Neural cell (in vitro differentiated cells): ENCODE results near the gene B9D1. TPM values are rescaled to one million over a fixed set of nuclear protein-coding genes. Genes with fewer than 3 reads are reported as not detected.

Source experiments
- H2AFZ ChIP-seq: fragments of 200-600, 300-800 bp; sonication (generic), shearing (Covaris generic); 2 replicates; pipeline ENCODE4 v1.6.0; 2014; ENCODE audit warnings: low read depth, mild to moderate bottlenecking, antibody characterized with exemption, low read length, moderate library complexity
- H3F3A ChIP-seq: fragments of 200-600 bp; shearing (Covaris generic); 2 replicates; pipeline ENCODE4 v1.6.1; 2016; ENCODE audit warnings: mild to moderate bottlenecking, moderate library complexity, mixed read lengths, antibody characterized with exemption, low read length; ENCODE audit not compliant: insufficient read depth, poor library complexity, severe bottlenecking
- H3K27ac ChIP-seq: fragments of 200-600, 300-800 bp; sonication (generic), shearing (Covaris generic); 2 replicates; pipeline ENCODE4 v1.5.1; 2014; ENCODE audit warnings: mild to moderate bottlenecking, low read length, moderate library complexity
- H3K27me3 ChIP-seq: fragments of 300-800, 200-600 bp; sonication (generic), shearing (Covaris generic); 2 replicates; pipeline ENCODE4 v1.6.0; 2014; ENCODE audit warnings: mild to moderate bottlenecking, low read depth, low read length, moderate library complexity; ENCODE audit not compliant: insufficient read depth
- H3K36me3 ChIP-seq: fragments of 300-800, 200-600 bp; sonication (generic), shearing (Covaris generic); 2 replicates; pipeline ENCODE4 v1.5.1; 2014; ENCODE audit warnings: mild to moderate bottlenecking, antibody characterized with exemption, low read length, moderate library complexity; ENCODE audit not compliant: insufficient read depth
- H3K4me2 ChIP-seq: fragments of 300-800, 200-600 bp; sonication (generic), shearing (Covaris generic); 2 replicates; pipeline ENCODE4 v1.6.0; 2014; ENCODE audit warnings: mild to moderate bottlenecking, low read length
- H3K4me3 ChIP-seq: fragments of 300-800, 200-600 bp; sonication (generic), shearing (Covaris generic); 2 replicates; pipeline ENCODE4 v1.5.1; 2014; ENCODE audit warnings: mild to moderate bottlenecking, low read length, moderate library complexity
- H3K79me2 ChIP-seq: fragments of 200-600 bp; shearing (Covaris generic); replicated peaks from 2 replicates; pipeline ENCODE4 v1.6.0; 2014; ENCODE audit warnings: mild to moderate bottlenecking, low read length, moderate library complexity; ENCODE audit not compliant: insufficient read depth
- H3K9ac ChIP-seq: fragments of 300-800, 200-600 bp; sonication (generic), shearing (Covaris generic); 2 replicates; pipeline ENCODE4 v1.6.1; 2016; ENCODE audit warnings: mild to moderate bottlenecking, low read length, mixed read lengths
- H3K9me2 ChIP-seq: fragments of 200-600 bp; shearing (Covaris generic); 2 replicates; pipeline ENCODE4 v1.6.1; 2016; ENCODE audit warnings: mild to moderate bottlenecking, low read length, mixed read lengths; ENCODE audit not compliant: insufficient read depth
- H3K9me3 ChIP-seq: fragments of 200-600, 300-800 bp; sonication (generic), shearing (Covaris generic); 2 replicates; pipeline ENCODE4 v1.6.1; 2016; ENCODE audit warnings: mild to moderate bottlenecking, mixed run types, low read length, moderate library complexity, mixed read lengths
- H4K20me1 ChIP-seq: fragments of 200-600 bp; shearing (Covaris generic); 2 replicates; pipeline ENCODE4 v1.6.1; 2016; ENCODE audit warnings: mild to moderate bottlenecking, mixed run types; ENCODE audit not compliant: insufficient read depth
- EP300 ChIP-seq: fragments of 450-650 bp; conservative IDR thresholded peaks from 2 replicates; pipeline ENCODE4 v1.6.1; 2014; ENCODE audit warnings: antibody characterized with exemption, mild to moderate bottlenecking, moderate library complexity; ENCODE audit not compliant: poor library complexity, severe bottlenecking
- EZH2 ChIP-seq: fragments of 200-600, 300-800 bp; shearing (Covaris generic), sonication (generic); IDR thresholded peaks from 2 replicates; pipeline ENCODE4 v1.6.1; 2014; ENCODE audit warnings: antibody characterized with exemption, low read length, borderline replicate concordance, mild to moderate bottlenecking; ENCODE audit not compliant: insufficient read depth, poor library complexity, severe bottlenecking
- MXI1 ChIP-seq: fragments of 450-650 bp; conservative IDR thresholded peaks from 2 replicates; pipeline ENCODE4 v1.6.1; 2014; ENCODE audit warnings: antibody characterized with exemption, mild to moderate bottlenecking; ENCODE audit not compliant: poor library complexity, severe bottlenecking
- POLR2AphosphoS5 ChIP-seq: IDR thresholded peaks from 2 replicates; pipeline ENCODE4 v1.6.1; 2012
- RAD21 ChIP-seq: fragments of 450-650 bp; conservative IDR thresholded peaks from 2 replicates; pipeline ENCODE4 v1.6.1; 2014; ENCODE audit warnings: antibody characterized with exemption, mild to moderate bottlenecking, moderate library complexity
- SMC3 ChIP-seq: fragments of 450-650 bp; conservative IDR thresholded peaks from 2 replicates; pipeline ENCODE4 v1.6.1; 2014; ENCODE audit warnings: antibody characterized with exemption, mild to moderate bottlenecking, moderate library complexity; ENCODE audit not compliant: poor library complexity
- TAF1 ChIP-seq: IDR thresholded peaks from 2 replicates; pipeline ENCODE4 v1.6.1; 2012; ENCODE audit warnings: low read depth
- polyA plus RNA-seq: library from polyadenylated mRNA; depleted of rRNA; stranded (reverse); fragments of >200 nt; gene quantifications from 2 replicates; pipeline ENCODE4 v1.2.3, GENCODE V29; 2014
- TF ChIP-seq, protein P1 (sequence below): IDR thresholded peaks from 2 replicates; pipeline ENCODE4 v1.6.1; 2012; ENCODE audit warnings: borderline replicate concordance
- TF ChIP-seq, protein P2 (sequence below): fragments of 450-650 bp; IDR thresholded peaks from 2 replicates; pipeline ENCODE4 v1.5.1; 2014; ENCODE audit warnings: antibody characterized with exemption, mild to moderate bottlenecking, moderate library complexity; ENCODE audit not compliant: poor library complexity, severe bottlenecking

The B9D1 gene
- polyA plus RNA-seq, 1 donor from 2014 or later, result 32.0 TPM

DNA sequence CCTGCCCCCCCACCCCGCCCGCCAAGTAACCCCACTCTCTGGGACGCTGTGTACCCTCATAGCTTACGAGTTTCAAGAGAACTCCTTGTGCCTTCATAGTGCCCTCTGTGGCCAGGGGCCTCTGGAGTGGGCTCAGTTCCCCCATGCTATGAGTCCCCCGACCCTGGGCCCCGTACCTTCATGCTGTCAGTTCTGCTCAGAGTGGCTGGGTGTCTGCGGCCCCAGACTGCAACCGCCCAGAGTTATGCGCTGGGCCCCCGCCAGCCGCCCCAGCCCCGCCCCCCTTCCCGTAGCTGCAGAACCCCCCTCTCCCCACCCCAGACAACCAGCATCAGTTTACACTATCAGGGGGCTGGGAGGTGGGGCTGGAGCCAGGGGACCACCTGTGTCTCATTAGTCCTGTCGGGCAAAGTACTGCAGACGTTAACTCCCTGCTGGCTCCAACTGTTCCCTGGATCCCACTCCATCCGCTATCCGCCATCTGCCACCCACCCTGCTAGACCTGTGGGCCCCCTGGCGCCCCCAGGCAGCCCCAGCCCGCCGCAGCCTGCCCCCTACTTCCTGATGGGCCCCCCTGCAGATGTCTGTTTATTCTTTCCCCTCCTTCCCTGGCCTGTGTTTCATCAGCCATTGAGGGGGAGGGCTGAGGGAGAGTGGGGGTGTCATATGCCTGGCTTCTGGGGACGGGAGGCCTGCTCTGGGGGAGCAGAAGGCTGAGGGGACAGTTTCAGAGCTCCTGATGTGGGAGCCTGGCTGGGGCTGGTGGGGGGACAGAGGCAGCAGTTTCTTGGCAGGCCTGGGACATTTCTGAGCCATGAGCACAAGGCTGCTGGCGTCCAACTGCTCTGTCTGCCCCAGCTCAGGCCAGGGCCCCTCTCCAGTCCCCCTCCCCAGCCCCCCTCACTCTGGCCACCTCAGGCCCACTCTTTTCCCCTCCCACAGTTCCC lies 24.7 kb upstream of the B9D1 start, which contains the start of gene MFAP4:
Gene MFAP4, minus strand, starts transcription at position 217 of the 947 bp plus-strand sequence. Its CDS starts 35 bp downstream, at position 182.
- Histone ChIP-seq H3K36me3 (peaks cover 5% of the 10 kb centered on the region), H3F3A (no peaks in the 10 kb centered on the region), H3K27me3 (no peaks in the 10 kb centered on the region), H3K27ac (no peak within 1 kb of the TSS), H3K4me2 (no peak within 1 kb of the TSS), H2AFZ (no peak within 1 kb of the TSS), H3K9me2 (no peaks in the 10 kb centered on the region), H3K4me3 (no peak within 1 kb of the TSS), H3K79me2 (no peaks in the 10 kb centered on the region), H4K20me1 (no peaks in the 10 kb centered on the region), H3K9ac (no peak within 1 kb of the TSS), H3K9me3 (no peaks in the 10 kb centered on the region)
- TF ChIP-seq POLR2AphosphoS5, result no peak
- TF ChIP-seq MXI1, result no peak
- TF ChIP-seq, protein P1, sequence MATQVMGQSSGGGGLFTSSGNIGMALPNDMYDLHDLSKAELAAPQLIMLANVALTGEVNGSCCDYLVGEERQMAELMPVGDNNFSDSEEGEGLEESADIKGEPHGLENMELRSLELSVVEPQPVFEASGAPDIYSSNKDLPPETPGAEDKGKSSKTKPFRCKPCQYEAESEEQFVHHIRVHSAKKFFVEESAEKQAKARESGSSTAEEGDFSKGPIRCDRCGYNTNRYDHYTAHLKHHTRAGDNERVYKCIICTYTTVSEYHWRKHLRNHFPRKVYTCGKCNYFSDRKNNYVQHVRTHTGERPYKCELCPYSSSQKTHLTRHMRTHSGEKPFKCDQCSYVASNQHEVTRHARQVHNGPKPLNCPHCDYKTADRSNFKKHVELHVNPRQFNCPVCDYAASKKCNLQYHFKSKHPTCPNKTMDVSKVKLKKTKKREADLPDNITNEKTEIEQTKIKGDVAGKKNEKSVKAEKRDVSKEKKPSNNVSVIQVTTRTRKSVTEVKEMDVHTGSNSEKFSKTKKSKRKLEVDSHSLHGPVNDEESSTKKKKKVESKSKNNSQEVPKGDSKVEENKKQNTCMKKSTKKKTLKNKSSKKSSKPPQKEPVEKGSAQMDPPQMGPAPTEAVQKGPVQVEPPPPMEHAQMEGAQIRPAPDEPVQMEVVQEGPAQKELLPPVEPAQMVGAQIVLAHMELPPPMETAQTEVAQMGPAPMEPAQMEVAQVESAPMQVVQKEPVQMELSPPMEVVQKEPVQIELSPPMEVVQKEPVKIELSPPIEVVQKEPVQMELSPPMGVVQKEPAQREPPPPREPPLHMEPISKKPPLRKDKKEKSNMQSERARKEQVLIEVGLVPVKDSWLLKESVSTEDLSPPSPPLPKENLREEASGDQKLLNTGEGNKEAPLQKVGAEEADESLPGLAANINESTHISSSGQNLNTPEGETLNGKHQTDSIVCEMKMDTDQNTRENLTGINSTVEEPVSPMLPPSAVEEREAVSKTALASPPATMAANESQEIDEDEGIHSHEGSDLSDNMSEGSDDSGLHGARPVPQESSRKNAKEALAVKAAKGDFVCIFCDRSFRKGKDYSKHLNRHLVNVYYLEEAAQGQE, result no peak
- TF ChIP-seq, protein P2, sequence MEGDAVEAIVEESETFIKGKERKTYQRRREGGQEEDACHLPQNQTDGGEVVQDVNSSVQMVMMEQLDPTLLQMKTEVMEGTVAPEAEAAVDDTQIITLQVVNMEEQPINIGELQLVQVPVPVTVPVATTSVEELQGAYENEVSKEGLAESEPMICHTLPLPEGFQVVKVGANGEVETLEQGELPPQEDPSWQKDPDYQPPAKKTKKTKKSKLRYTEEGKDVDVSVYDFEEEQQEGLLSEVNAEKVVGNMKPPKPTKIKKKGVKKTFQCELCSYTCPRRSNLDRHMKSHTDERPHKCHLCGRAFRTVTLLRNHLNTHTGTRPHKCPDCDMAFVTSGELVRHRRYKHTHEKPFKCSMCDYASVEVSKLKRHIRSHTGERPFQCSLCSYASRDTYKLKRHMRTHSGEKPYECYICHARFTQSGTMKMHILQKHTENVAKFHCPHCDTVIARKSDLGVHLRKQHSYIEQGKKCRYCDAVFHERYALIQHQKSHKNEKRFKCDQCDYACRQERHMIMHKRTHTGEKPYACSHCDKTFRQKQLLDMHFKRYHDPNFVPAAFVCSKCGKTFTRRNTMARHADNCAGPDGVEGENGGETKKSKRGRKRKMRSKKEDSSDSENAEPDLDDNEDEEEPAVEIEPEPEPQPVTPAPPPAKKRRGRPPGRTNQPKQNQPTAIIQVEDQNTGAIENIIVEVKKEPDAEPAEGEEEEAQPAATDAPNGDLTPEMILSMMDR, result no peak
- TF ChIP-seq SMC3, result no peak
- TF ChIP-seq TAF1, result no peak
- no peak for TF ChIP-seq EP300
- no peak for TF ChIP-seq RAD21
- TF ChIP-seq EZH2, result no peak

DNA sequence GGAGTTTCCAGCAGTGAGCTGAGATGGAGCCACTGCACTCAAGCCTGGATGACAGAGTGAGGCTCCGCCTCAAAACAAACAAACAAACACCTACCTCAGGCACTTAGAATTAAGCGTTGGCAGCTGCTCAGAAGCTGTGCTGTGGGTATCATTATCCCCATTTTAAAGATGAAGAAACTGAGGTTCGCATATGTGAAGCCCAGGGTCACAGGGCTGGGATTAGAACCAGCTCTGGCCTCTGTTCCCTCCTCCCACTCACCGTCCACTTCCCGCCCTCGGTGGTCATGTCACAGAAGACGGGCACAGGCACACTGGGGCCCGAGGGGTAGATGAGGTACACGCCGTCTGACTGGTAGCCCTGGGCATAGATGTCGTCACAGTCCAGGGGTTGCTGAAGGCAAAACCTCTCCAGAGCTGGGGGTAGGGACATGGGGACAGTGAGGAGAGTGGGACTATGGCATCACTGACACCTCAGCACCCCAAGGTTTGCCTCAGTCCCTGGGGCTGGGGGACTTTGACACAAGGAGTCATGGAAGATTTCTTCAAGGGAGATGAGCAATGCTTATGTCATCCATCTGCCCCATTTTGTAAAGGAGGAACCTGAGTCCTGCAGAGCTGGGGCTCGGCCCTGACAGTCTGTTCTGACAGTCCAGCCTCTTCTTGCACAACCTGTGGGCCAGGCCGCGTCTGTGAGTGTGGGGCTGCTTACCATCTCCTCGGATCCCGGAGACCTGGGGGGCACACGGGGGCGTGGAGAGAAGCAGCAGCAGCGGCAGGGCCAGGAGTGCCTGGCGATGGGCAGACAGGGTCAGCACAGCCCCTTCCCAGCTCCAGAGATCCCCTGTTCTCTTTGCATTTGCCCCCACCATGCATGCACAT lies 23.8 kb upstream of the B9D1 start:
- H3K4me2 ChIP-seq, result no peak overlapping the region

More for the DNA sequence above, 23.8 kb upstream of the B9D1 start:
- Histone ChIP-seq H3K9ac (no peak overlapping the region), H4K20me1 (no peaks in the 10 kb centered on the region), H3K27me3 (no peaks in the 10 kb centered on the region), H3K79me2 (no peaks in the 10 kb centered on the region), H3K9me2 (no peaks in the 10 kb centered on the region), H3K27ac (no peak overlapping the region), H2AFZ (no peak overlapping the region), H3F3A (no peaks in the 10 kb centered on the region), H3K4me3 (no peak overlapping the region), H3K9me3 (no peaks in the 10 kb centered on the region), H3K36me3 (peaks cover 5% of the 10 kb centered on the region)
- TF ChIP-seq, protein P2, result no peak
- TF ChIP-seq, protein P1, result no peak
- TF ChIP-seq SMC3 (no peak), MXI1 (no peak), TAF1 (no peak)
